GM20000 (cell line): Measurements from ENCODE around the gene HSD17B14.
"Not testable (repeated sequence)": the region's sequence is repeated elsewhere in the genome, so short reads cannot be mapped to it uniquely, and the experiment has no call there.

Source experiments
- DNase-seq: peaks from one replicate; pipeline ENCODE4 v3.0.0; 2012; ENCODE audit warnings: low spot score
- TF ChIP-seq, protein P1 (sequence below): IDR thresholded peaks from 2 replicates; pipeline ENCODE4 v1.5.1; 2012; ENCODE audit warnings: mild to moderate bottlenecking, control low read depth; ENCODE audit errors: extremely low read depth, missing control alignments

Gene HSD17B14

DNA sequence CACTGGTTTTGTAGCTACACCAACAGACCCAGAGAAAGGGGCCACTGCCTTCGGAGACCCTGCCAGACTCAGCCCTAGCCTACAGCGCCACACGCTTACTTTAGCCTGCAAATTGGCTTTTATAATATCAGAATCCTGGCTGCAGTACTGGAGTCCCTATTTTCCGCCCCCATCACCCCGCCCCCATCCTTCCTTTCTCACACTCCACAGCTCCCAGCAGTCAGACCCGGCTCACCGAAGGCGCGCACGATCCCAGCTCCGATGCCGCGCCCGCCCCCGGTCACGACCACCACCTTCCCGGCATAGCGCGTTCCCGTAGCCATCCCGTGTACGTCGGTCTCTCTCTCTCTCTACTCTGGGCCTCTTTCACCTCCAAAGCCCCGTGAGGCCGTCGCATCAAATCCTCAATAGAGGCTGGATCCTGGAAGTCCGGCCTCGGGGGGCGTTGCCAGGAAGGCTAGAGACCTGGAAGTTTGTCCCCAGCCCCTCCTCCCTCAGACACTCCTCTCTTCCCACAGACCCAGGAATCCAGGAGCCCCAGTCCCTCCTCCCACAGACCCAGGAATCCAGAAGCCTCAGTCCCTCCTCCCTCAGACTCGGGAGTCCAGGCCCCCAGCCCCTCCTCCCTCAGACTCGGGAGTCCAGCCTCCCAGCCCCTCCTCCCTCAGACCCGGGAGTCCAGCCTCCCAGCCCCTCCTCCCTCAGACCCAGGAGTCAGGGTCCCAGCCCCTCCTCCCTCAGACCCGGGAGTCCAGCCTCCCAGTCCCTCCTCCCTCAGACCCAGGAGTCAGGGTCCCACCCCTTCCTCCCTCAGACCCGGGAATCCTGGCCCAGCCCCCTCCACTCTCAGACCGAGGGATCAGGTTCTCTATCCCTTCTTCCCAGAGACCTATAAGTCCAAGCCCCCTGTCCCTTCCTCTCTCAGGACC, at the start of gene HSD17B14:
TSS of gene HSD17B14 (minus strand) at position 403 of the 929 bp plus-strand sequence. CDS start at position 323, 80 bp downstream.
- TF ChIP-seq, protein P1, sequence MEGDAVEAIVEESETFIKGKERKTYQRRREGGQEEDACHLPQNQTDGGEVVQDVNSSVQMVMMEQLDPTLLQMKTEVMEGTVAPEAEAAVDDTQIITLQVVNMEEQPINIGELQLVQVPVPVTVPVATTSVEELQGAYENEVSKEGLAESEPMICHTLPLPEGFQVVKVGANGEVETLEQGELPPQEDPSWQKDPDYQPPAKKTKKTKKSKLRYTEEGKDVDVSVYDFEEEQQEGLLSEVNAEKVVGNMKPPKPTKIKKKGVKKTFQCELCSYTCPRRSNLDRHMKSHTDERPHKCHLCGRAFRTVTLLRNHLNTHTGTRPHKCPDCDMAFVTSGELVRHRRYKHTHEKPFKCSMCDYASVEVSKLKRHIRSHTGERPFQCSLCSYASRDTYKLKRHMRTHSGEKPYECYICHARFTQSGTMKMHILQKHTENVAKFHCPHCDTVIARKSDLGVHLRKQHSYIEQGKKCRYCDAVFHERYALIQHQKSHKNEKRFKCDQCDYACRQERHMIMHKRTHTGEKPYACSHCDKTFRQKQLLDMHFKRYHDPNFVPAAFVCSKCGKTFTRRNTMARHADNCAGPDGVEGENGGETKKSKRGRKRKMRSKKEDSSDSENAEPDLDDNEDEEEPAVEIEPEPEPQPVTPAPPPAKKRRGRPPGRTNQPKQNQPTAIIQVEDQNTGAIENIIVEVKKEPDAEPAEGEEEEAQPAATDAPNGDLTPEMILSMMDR = no peak

DNA sequence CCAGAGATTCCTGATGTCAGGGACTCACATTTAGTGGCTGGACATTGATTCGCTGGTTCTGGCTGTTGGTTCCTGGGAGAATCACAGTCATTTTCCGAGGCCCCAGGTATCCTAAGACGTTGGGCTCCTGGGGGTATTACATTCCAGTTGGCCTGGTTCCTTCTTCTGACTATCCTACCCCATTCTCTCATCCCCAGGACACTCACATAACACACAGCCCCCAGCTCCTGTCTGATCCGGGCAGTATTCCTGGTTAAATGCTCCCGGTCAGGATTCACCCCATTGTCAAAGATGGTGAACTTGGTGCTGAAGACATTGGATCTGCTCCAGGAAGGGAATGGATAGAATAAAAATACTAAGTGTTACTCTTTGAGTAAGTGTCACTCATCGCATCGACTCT, 47.4 kb upstream of the HSD17B14 start:
- TF ChIP-seq, protein P1 = no peak
- no peak for DNase-seq

More for the DNA sequence above, at the start of gene HSD17B14:
- DNase-seq = no peak

DNA sequence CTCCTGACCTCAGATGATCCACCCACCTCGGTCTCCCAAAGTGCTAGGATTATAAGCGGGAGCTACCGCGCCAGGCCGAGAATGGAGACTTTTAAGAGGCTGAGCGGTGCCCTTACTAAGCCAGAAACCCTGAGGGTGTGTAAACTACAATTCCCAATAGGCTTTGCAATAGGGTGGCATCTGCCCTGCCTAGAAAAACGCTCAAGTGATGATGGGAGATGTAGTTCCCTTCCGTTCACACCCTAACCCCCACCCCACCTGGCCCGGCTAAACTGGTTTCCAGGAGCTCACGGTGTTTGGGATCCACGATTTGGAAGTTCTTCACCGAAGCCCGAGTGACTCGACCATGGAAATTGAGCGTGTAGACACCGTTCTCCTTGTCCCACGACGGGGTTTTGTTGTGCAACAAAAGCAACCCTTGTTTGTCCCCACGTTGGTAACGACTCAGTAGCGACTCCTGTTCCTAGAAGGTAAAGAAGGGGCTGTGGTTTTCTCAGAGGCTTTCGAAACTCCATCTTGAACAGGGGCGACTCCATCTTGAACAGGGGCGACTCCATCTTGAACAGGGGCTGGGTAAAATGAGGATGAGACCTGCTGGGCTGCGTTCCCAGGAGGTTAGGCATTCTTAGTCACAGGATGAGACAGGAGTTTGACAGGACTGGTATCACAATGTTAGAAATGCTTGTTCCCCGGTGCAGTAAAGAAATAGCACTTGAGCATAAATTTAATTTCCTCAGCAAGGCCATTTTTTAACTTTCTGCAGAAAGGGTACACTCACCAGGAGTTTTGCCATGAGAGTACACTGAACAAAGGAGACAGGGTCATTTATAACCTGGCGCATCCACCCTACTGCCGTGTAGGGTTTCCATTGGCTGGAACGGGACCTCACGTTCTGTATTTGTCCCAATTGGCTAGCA, 45.7 kb upstream of the HSD17B14 start:
- no peak for DNase-seq

DNA sequence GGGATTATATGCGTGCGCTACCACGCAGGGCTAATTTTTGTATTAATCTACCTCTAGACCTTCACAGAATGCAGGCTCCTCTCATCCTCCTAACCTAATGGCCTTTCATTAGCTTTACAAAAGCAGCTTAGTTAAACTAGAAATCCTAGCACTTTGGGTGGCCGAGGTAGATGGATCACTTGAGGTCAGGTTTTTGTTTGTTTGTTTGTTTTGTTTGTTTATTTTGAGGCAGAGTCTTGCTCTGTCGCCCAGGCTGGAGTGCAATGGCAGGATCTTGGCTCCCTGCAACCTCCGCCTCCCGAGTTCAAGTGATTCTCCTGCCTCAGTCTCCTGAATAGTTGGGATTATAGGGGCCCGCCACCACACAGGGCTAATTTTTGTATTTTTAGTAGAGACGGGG, 43.4 kb upstream of the HSD17B14 start:
- not testable (repeated sequence) for DNase-seq

More for the DNA sequence above, 45.7 kb upstream of the HSD17B14 start:
- TF ChIP-seq, protein P1 = no peak

DNA sequence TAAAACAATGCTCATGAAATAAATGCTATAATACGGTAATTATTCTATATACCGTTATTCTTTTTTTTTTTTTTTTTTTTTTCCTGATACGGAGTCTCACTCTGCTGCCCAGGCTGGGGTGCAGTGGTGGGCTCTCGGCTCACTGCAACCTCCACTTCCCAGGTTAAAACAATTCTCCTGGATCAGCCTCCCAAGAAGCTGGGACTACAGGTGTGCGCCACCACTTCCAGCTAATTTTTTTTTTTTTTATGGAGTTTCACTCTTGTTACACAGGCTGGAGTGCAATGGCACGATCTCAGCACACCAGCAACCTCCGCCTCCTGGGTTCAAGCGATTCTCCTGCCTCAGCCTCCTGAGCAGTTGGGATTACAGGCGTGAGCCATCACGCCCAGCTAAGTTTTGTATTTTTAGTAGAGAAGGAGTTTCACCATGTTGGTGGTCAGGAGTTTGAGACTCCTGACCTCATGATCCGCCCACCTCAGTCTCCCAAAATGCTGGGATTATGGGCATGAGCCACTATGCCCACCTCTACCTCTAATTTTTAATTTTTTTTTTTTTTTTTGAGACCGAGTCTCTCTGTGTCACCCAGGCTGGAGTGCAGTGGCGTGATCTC, 42.8 kb upstream of the HSD17B14 start:
- TF ChIP-seq, protein P1 = no peak
- DNase-seq = no peak

DNA sequence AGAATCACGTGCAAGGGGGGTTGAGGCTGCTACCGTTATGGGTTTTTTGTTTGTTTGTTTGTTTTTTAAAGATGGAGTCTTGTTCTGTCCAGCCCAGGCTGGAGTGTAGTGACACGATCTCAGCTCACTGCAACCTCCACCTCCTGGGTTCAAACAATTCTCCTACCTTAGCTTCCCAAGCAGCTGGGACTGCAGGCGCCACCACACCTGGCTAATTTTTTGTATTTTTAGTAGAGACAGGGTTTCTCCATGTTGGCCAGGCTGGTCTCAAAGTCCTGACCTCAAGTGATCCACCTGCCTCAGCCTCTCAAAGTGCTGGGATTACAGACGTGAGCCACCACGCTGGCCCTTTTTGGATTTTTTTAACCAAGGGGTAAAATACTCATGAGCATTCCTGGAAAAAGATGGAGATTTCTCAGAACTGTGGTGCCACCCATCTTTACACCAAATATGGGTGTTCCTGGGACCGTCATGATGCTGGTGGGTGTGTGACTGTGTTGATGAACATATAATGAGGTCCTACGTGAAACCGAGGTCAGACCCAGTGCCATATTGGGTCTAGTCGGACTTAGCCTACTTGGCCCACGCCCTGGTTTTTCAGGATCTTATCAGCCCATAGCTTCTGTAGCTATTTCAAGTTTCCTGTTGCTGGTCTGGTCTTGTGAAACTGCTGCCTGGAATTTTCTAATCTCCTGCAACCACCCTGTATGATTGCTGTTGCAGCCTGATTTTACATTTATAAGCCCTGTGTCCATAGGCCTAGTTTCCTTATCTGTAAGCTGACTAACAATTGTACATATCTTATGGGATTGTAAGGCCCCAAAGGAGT, 42.1 kb upstream of the HSD17B14 start:
- DNase-seq = no peak
- TF ChIP-seq, protein P1 = no peak

DNA sequence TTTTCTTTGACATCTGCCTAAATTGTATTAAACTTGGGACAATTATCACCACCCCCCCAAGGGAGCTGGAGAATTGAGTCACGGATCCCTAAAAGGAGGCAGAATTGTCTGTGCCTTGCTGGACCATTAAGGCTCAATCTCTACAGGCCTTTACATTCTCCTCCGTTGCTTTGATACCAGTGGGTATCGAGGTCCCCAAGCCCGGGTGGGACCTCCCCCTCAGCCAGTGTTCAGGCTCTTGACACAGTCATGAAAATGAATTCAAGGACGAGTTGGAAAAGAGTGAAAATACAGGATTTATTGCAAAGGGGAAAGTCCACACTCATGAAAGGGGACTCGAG, 41.5 kb upstream of the HSD17B14 start:
- no peak for DNase-seq
- TF ChIP-seq, protein P1 = no peak

DNA sequence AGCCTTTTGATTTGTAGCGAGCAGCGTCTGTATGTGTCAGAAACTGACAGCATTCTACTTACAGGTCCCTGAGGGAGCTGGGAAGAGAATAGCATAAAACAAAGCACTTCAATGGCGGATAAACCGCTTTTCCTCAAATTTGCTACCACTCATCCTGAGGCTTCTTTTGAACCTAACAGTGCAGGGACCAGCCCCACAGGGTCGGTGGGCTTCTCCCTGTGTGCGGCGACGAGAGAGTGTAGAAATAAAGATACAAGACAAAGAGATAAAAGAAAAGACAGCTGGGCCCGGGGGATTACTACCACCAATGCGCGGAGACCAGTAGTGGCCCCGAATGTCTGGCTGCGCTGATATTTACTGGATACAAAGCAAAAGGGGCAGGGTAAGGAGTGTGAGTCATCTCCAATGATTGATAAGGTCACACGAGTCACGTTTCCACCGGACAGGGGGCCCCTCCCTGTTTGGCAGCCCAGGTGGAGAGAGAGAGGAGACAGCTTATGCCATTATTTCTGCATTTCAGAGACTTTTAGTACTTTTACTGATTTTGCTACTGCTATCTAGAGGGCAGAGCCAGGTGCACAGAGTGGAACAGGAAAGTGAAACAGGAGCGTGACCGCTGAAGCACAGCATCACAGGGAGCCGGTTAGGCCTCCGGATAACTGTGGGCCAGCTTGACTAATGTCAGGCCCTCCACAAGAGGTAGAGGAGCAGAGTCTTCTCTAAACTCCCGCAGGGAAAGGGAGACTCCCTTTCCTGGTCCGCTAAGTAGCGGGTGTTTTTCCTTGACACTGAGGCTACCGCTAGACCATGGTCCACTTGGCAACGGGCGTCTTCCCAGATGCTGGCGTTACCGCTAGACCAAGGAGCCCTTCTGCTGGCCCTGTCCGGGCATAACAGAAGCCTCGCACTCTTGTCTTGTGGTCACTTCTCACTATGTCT, 40.0 kb upstream of the HSD17B14 start:
- DNase-seq = not testable (repeated sequence)
